NCI-H1048 (cell line): ENCODE data around the gene ABCA7.

Experiments used
- DNase-seq: peaks from one replicate; lab custom pipeline; 2025; lab: John Stamatoyannopoulos, UW

The ABCA7 gene

DNA sequence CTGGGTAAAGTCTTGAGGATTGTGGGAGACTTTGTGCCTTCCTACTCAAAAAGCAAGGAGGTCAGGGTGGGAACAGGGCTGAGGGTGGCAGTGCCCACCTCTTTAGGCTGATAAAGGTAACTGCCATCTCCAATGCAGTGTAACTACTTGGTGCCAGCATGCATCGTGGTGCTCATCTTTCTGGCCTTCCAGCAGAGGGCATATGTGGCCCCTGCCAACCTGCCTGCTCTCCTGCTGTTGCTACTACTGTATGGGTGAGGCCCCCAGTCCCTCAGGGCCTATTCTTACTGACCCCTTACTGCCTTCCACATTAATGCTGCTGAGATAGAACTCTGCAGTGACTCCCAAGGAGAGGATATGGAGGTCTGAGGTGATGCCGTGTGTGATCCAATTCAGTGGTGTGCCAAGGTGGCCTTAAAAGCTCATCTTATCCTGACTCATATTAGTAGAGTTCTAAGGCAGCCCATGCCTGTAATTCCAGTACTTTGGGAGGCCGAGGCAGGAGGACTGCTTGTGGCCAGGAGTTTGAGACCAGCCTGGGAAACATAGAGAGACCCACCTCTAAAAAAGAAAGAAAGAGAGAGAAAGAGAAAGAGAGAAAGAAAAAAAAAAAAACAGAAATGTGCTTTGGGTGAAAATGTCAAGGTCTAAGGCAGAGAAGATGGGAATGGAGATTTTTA is 17.4 kb downstream of the ABCA7 start:
- DNase-seq: no peak

GRCh38 chr19:1058112-1058511 is 18.2 kb downstream of the ABCA7 start:
- no peak for DNase-seq

GRCh38 chr19:1060689-1061088 is 20.8 kb downstream of the ABCA7 start:
- no peak for DNase-seq

DNA sequence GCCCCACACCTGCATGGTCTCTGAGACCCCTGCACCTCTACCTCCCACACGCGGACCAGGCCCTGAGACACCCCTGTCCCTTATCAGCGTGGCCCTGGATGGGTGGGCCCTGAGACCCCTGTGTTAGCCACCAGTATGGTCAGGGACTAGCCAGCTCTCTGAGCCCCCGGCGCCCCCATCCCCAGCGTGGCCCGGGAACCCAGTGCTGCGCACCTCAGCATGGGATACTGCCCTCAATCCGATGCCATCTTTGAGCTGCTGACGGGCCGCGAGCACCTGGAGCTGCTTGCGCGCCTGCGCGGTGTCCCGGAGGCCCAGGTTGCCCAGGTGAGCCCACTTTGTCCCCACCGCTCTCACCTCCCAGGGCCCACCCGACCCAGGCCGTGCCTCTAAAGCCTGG is 22.1 kb downstream of the ABCA7 start:
- DNase-seq: no peak

DNA sequence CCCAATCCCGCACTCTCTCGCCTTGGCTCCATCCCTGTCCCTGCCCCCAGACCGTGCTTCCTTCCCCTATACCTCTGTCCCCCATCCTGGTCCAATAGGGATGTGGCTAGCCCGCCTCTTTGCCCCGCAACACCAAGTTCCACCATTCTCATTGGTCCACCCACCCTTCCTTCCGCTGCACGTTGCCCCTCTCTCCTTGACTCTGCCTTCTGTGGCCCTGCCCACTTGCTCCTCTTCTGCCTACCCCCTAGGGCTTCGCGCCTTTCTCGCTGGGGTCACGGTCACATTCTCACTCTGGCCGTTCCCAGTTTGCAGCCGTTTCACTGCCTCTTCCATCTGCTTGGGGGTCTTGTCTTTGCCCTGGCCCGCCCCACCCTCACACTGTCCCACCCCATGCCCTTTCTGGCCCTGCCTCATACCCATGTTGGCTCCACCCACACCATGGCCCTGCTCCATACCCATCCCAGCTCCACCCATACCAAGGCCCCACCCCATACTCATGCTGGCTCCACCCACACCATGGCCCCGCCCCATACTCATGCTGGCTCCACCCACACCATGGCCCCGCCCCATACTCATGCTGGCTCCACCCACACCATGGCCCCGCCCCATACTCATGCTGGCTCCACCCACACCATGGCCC is 22.6 kb downstream of the ABCA7 start:
- no peak for DNase-seq

DNA sequence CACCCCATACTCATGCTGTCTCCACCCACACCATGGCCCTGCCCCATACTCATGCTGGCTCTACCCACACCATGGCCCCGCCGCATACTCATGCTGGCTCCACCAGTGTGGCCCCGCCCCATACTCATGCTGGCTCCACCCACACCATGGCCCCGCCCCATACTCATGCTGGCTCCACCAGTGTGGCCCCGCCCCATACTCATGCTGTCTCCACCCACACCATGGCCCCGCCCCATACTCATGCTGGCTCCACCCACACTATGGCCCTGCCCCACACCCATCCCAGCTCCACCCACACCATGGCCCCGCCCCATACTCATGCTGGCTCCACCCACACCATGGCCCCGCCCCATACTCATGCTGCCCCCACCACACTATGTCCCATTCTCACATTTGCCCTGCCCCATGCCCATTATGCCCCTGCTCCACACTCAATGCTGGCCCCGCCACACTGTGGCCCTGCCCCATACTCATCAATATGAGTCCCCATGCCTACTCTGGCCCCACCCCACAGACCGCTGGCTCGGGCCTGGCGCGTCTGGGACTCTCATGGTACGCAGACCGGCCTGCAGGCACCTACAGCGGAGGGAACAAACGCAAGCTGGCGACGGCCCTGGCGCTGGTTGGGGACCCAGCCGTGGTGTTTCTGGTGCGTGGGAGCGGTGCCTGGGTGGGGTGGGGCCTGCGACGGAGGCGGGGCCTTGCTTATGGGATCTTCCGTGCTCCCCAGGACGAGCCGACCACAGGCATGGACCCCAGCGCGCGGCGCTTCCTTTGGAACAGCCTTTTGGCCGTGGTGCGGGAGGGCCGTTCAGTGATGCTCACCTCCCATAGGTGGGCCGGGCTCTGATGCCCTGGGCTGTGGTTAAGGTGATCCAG is 23.4 kb downstream of the ABCA7 start:
- DNase-seq: no peak

DNA sequence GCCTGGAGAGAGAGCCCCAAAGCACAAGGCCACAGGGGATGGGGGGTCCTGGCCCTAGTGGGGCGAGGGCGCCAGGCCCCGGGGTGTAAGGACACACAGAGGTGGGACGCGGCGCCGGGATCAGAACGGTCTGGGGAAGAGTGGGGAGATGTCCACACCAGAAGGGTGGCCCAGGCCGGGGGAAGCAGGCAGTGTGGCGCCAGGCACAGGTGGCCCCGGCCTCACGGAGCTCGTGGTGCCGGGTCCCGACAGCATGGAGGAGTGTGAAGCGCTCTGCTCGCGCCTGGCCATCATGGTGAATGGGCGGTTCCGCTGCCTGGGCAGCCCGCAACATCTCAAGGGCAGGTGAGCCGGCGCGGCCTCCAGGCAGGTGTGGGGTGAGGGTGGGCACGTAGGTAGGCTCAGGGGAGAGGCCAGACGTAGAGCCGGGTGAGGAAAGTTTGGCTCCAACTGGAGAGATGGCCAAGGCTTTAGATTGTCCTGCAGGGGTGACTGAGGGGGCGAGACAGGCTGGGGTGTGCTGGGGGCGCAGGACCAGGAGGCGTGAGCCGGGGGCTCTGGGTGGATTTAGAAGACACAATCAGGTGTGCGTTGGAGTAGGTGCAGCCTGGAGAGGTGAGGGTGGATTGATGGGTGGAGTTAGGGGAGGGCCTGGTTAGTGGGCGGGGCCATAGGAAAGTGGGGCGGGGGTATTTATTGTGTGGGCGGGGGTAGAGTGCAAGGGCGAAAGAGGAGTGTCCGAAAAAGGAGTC is 24.2 kb downstream of the ABCA7 start:
- DNase-seq: no peak

GRCh38 chr19:1064661-1065605 is 25.0 kb downstream of the ABCA7 start:
- no peak for DNase-seq

- no peak for DNase-seq
Measured at GRCh38 chr19:1065606-1066109, 25.8 kb downstream of the ABCA7 start.

GRCh38 chr19:1066251-1066747 is 26.4 kb downstream of the ABCA7 start:
- DNase-seq: no peak

DNA sequence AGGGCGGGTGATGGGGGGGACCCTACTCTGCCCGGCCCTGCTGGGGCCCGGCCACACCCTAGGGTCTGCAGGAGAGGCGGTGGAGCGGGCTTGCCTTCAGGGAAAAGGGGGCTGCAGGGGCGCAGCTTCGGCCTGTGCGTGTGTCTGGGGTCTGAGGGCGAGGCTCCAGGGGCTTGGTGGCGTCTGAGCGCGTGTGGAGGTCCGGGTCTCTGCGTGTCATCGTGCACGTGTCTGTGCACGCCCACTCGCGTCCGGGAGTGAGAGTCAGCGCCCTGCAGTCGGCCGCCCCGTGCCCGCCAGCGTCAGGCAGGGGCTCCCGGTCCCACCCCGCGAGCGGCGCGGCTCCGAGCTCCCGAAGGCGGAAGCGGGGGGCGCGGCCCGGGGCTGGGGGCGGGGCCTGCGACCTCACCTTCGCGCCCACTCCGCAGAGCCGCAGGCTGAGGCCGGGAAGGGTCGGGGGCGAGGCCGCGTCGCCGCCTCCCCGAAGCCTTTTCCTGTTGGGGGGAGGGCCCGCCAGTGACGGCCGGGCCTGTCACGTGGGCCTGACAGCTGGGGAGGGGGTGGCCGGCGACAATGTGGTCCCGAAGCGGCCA is 26.9 kb downstream of the ABCA7 start, which contains the start of gene ARHGAP45:
Gene ARHGAP45, plus strand, starts transcription at position 420 of the 593 bp plus-strand sequence. CDS start 239 bp downstream, outside the sequence.
- no peak for DNase-seq

DNA sequence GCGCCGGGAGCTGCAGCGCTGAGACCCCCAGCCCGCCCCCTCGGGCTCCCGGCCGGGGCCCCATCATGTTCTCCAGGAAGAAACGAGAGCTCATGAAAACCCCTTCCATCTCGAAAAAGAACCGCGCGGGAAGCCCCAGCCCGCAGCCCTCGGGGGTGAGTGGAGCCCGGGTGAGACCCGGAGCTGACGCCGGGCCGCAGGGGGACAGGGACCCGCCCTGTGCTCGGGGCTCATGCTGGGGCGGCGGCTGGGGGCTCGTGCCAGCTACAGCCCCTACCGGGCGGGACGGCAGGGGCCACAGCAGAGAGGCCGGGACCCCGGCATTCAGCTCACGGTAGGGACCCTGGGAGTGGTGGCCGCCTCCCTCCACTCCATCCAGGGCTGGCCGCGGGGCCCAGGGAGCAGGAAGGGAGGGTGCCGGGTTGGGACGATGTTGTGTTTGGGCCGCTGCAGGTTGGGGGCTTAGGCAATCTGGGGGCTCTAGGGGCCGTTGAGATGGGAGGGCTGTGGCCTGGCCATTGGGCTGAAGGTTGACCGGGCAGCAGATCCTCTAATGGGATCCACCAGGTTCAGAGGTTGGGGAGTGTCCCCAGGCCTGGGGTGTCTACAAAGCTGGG is 27.5 kb downstream of the ABCA7 start:
- DNase-seq: no peak

DNA sequence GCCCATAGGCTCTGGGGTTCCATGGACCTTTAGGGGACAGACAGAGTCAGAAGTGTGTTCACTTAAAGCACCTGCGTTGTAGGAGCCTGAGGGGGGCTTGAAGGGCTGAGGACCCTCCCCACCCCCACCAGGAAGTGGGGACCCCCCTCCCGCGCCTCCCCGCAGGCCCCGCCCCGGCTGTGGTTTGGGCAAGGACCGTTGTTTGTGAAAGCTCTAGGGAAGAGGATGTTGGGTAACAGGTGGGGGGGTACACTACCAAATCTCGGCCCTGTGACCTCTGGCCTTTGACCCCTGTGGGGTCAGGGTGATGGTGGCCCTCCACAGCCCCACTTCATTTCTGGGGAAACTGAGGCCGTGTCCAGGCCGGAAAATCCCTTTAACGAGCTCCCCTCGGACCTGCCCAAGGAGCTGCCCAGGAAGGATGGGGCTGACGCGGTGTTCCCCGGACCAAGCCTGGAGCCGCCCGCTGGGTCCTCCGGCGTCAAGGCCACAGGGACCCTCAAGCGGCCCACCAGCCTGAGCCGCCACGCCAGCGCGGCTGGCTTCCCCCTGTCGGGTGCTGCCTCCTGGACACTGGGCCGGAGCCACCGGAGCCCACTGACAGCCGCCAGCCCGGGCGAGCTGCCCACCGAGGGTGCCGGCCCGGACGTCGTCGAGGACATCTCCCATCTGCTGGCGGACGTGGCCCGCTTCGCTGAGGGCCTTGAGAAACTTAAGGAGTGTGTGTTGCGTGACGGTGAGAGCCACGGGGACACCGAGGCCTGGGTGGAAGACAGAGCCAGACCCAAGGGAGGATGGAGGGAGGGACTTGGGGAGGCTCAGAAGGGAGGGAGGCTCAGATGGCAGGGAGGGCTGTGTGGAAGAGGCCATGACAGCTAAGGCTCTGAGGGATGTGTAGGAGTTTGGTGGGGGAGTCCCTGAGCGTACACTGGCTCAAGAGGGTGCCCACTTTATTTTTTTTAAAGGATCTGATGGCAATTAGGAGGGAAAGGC is 28.4 kb downstream of the ABCA7 start:
- DNase-seq: no peak

- DNase-seq: no peak
Measured at GRCh38 chr19:1069009-1069779, 29.3 kb downstream of the ABCA7 start.

DNA sequence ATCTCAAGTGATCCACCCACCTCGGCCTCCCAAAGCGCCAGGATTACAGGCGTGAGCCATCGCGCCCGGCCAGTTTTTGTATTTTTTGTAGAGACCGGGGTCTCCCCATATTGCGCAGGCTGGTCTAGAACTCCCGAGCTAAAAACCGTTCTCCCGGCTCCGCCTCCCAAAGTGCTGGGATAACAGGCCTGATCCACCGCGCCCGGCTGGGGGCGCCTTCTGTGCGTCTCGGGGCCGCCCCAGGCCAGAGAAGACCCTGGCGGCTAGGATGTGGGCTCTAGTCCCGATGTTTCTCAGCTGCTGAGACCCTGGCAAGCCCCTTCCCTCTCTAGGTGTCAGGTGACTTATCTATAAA is 30.6 kb downstream of the ABCA7 start:
- DNase-seq: no peak

- no peak for DNase-seq
Measured at GRCh38 chr19:1070931-1071791, 31.3 kb downstream of the ABCA7 start.
